ENCODE measurements around the gene LYSMD4.

The LYSMD4 gene

DNA sequence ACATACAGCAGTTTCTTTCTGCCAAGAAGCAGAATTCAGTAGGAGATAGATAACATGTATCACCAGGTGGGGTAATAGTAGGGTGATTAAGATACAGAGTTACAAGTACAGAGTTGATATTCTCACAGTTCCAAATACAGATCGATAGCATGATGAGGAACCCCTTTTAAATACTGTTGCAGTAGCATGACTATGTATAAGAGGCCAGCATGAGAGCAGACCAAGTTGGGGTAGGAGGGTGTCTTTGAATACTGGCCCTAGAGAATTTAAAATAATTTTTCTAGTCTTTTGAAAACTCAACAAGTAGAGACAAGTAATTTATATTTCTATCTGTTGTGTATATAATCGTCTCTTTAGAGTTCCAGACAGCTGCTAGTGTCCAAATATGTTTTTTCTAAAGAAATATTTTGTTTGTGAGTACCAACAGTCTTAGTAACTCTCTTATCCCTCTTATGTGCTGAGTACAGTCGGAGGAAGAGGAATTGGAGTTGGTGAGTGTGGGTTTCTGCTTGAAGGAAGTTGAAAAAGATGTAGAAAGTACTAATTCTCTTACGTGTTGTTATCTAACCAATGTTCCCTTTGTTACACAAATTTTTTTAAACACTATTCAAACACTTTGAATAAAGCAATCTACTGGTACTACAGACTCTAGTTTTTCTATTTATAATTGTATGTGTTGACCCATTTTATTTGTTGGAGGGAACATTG lies 30.2 kb downstream of the LYSMD4 start:
- ATAC-seq = no peak
- no peak for TF ChIP-seq RARB (CRISPR knock-in tag; IDR thresholded peaks at IDR 0.05)
- TF ChIP-seq, protein P1, sequence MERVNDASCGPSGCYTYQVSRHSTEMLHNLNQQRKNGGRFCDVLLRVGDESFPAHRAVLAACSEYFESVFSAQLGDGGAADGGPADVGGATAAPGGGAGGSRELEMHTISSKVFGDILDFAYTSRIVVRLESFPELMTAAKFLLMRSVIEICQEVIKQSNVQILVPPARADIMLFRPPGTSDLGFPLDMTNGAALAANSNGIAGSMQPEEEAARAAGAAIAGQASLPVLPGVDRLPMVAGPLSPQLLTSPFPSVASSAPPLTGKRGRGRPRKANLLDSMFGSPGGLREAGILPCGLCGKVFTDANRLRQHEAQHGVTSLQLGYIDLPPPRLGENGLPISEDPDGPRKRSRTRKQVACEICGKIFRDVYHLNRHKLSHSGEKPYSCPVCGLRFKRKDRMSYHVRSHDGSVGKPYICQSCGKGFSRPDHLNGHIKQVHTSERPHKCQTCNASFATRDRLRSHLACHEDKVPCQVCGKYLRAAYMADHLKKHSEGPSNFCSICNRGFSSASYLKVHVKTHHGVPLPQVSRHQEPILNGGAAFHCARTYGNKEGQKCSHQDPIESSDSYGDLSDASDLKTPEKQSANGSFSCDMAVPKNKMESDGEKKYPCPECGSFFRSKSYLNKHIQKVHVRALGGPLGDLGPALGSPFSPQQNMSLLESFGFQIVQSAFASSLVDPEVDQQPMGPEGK (CRISPR knock-in tag; IDR thresholded peaks at IDR 0.05; ENCODE audit: borderline replicate concordance) = no peak
- no peak for TF ChIP-seq ZNF8 (CRISPR knock-in tag; IDR thresholded peaks at IDR 0.05)
- TF ChIP-seq TOX (CRISPR knock-in tag; IDR thresholded peaks at IDR 0.05; ENCODE audit: borderline replicate concordance) = no peak

DNA sequence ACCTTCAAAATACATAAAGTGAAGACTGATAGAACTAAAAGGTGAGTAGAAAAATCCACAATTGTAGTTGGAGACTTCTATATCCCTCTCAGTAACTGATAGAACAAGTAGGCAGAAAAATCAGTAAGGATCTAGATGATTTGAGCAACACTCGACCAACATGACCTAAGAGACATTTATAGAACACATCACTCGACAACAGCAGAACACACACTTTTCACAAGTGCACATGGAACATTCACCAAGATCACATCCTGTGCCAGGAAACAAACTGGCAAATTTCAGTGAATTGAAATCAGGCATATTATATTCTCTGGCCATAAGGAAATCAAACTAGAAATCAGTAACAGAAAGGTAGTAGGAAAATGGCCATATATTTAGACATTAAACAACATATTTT lies 37.1 kb downstream of the LYSMD4 start:
- ATAC-seq = no peak
- no peak for TF ChIP-seq ZNF565 (CRISPR knock-in tag; conservative IDR thresholded peaks at IDR 0.05; ENCODE audit: low read depth)
- TF ChIP-seq ZC3H10 (CRISPR knock-in tag; IDR thresholded peaks at IDR 0.05) = no peak
- TF ChIP-seq, protein P2, sequence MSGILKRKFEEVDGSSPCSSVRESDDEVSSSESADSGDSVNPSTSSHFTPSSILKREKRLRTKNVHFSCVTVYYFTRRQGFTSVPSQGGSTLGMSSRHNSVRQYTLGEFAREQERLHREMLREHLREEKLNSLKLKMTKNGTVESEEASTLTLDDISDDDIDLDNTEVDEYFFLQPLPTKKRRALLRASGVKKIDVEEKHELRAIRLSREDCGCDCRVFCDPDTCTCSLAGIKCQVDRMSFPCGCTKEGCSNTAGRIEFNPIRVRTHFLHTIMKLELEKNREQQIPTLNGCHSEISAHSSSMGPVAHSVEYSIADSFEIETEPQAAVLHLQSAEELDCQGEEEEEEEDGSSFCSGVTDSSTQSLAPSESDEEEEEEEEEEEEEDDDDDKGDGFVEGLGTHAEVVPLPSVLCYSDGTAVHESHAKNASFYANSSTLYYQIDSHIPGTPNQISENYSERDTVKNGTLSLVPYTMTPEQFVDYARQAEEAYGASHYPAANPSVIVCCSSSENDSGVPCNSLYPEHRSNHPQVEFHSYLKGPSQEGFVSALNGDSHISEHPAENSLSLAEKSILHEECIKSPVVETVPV (CRISPR knock-in tag; IDR thresholded peaks at IDR 0.05) = no peak
- TF ChIP-seq, protein P1 (CRISPR knock-in tag; IDR thresholded peaks at IDR 0.05; ENCODE audit: borderline replicate concordance) = no peak
- TF ChIP-seq SNAI2 (CRISPR knock-in tag; IDR thresholded peaks at IDR 0.05) = no peak
- no peak for TF ChIP-seq ISL1 (CRISPR knock-in tag; IDR thresholded peaks at IDR 0.05)
- TF ChIP-seq, protein P3, sequence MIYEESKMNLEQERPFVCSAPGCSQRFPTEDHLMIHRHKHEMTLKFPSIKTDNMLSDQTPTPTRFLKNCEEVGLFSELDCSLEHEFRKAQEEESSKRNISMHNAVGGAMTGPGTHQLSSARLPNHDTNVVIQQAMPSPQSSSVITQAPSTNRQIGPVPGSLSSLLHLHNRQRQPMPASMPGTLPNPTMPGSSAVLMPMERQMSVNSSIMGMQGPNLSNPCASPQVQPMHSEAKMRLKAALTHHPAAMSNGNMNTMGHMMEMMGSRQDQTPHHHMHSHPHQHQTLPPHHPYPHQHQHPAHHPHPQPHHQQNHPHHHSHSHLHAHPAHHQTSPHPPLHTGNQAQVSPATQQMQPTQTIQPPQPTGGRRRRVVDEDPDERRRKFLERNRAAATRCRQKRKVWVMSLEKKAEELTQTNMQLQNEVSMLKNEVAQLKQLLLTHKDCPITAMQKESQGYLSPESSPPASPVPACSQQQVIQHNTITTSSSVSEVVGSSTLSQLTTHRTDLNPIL (CRISPR knock-in tag; IDR thresholded peaks at IDR 0.05; ENCODE audit: low read depth) = no peak

DNA sequence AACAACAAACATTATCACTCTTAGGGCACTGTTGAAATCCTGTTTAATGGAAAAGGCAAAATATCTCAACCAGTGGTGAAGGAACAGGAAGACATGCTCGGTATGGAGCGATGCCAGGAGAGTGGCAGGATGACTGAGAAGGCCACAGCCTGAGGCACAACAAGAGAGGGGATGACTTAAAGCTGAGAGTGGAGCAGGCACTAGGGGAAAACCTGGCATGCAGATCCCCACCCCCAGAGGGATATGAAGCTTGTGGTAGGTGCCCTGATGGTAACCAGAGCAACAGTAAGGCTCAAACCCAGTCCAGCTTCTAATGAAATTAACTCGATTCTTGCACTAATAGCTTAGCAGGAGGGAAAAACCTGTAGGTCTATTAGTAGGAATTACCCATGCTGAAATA lies 40.4 kb downstream of the LYSMD4 start:
- ATAC-seq = no peak
- TF ChIP-seq ZNF8 (CRISPR knock-in tag; IDR thresholded peaks at IDR 0.05) = no peak
- TF ChIP-seq CSDC2 (CRISPR knock-in tag; IDR thresholded peaks at IDR 0.05) = no peak
- TF ChIP-seq, protein P1 (CRISPR knock-in tag; IDR thresholded peaks at IDR 0.05; ENCODE audit: borderline replicate concordance) = no peak
- no peak for TF ChIP-seq ZFP3 (CRISPR knock-in tag; IDR thresholded peaks at IDR 0.05)
- TF ChIP-seq RARB (CRISPR knock-in tag; IDR thresholded peaks at IDR 0.05) = no peak
- no peak for TF ChIP-seq ZC3H10 (CRISPR knock-in tag; IDR thresholded peaks at IDR 0.05)
- TF ChIP-seq SNAI2 (CRISPR knock-in tag; IDR thresholded peaks at IDR 0.05) = no peak
- no peak for TF ChIP-seq ISL1 (CRISPR knock-in tag; IDR thresholded peaks at IDR 0.05)
- TF ChIP-seq PPARA (CRISPR knock-in tag; IDR thresholded peaks at IDR 0.05; ENCODE audit: borderline replicate concordance) = no peak
- TF ChIP-seq, protein P2 (CRISPR knock-in tag; IDR thresholded peaks at IDR 0.05) = no peak
- TF ChIP-seq BACH2 (CRISPR knock-in tag; IDR thresholded peaks at IDR 0.05; ENCODE audit: borderline replicate concordance) = no peak
- TF ChIP-seq, protein P4, sequence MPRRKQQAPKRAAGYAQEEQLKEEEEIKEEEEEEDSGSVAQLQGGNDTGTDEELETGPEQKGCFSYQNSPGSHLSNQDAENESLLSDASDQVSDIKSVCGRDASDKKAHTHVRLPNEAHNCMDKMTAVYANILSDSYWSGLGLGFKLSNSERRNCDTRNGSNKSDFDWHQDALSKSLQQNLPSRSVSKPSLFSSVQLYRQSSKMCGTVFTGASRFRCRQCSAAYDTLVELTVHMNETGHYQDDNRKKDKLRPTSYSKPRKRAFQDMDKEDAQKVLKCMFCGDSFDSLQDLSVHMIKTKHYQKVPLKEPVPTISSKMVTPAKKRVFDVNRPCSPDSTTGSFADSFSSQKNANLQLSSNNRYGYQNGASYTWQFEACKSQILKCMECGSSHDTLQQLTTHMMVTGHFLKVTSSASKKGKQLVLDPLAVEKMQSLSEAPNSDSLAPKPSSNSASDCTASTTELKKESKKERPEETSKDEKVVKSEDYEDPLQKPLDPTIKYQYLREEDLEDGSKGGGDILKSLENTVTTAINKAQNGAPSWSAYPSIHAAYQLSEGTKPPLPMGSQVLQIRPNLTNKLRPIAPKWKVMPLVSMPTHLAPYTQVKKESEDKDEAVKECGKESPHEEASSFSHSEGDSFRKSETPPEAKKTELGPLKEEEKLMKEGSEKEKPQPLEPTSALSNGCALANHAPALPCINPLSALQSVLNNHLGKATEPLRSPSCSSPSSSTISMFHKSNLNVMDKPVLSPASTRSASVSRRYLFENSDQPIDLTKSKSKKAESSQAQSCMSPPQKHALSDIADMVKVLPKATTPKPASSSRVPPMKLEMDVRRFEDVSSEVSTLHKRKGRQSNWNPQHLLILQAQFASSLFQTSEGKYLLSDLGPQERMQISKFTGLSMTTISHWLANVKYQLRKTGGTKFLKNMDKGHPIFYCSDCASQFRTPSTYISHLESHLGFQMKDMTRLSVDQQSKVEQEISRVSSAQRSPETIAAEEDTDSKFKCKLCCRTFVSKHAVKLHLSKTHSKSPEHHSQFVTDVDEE (CRISPR knock-in tag; IDR thresholded peaks at IDR 0.05) = no peak
- no peak for TF ChIP-seq ESRRG (CRISPR knock-in tag; IDR thresholded peaks at IDR 0.05)
- no peak for TF ChIP-seq ZFP30 (CRISPR knock-in tag; IDR thresholded peaks at IDR 0.05)
- no peak for TF ChIP-seq ZNF565 (CRISPR knock-in tag; conservative IDR thresholded peaks at IDR 0.05; ENCODE audit: low read depth)
